Neuronal stem cell (in vitro differentiated cells): ENCODE results near the gene RPN2.

Experiments
- DNase-seq: peaks from one replicate; pipeline ENCODE4 v3.0.0-alpha.2; 2013; ENCODE audit warnings: low spot score
- H2AFZ ChIP-seq: one replicate; pipeline ENCODE4 v1.6.1; 2013; ENCODE audit warnings: mild to moderate bottlenecking, low read length, inconsistent platforms
- H2AK5ac ChIP-seq: 2 replicates; pipeline ENCODE4 v1.6.1; 2013; ENCODE audit warnings: low read depth, mild to moderate bottlenecking, inconsistent platforms, low read length, moderate library complexity, mixed read lengths
- H2BK120ac ChIP-seq: 2 replicates; pipeline ENCODE4 v1.6.1; 2013; ENCODE audit warnings: low read depth, mild to moderate bottlenecking, inconsistent platforms, low read length, moderate library complexity, mixed read lengths
- H2BK12ac ChIP-seq: one replicate; pipeline ENCODE4 v1.6.1; 2013; ENCODE audit warnings: low read length, inconsistent platforms
- H2BK15ac ChIP-seq: 2 replicates; pipeline ENCODE4 v1.6.1; 2013; ENCODE audit warnings: mild to moderate bottlenecking, low read length, inconsistent platforms, mixed read lengths
- H2BK5ac ChIP-seq: one replicate; pipeline ENCODE4 v1.6.1; 2013; ENCODE audit warnings: inconsistent platforms, mild to moderate bottlenecking, low read length, moderate library complexity
- H3K14ac ChIP-seq: one replicate; pipeline ENCODE4 v1.6.1; 2013; ENCODE audit warnings: low read length, inconsistent platforms
- H3K18ac ChIP-seq: 2 replicates; pipeline ENCODE4 v1.6.1; 2013; ENCODE audit warnings: low read length, inconsistent platforms
- H3K23ac ChIP-seq: 2 replicates; pipeline ENCODE4 v1.6.1; 2013; ENCODE audit warnings: low read depth, mild to moderate bottlenecking, mixed read lengths, low read length, inconsistent platforms; ENCODE audit not compliant: poor library complexity
- H3K27ac ChIP-seq: replicated peaks from 3 replicates; pipeline ENCODE4 v1.5.1; 2013; ENCODE audit warnings: low read length, inconsistent platforms
- H3K27me3 ChIP-seq, 3 experiments: 2 replicates each; pipeline ENCODE4 v1.6.1; 2013; ENCODE audit warnings: low read length in 3 of 3, mild to moderate bottlenecking in 2 of 3, inconsistent platforms in 1 of 3, low read depth in 1 of 3, mixed read lengths in 1 of 3, moderate library complexity in 1 of 3; ENCODE audit not compliant: control insufficient read depth in 3 of 3, insufficient read depth in 3 of 3
- H3K36me3 ChIP-seq, 2 donors: replicated peaks in 1 of 2; 2 replicates each; pipeline ENCODE4 v1.6.1; 2013; ENCODE audit warnings: low read length in 2 of 2; ENCODE audit not compliant: control insufficient read depth in 2 of 2, insufficient read depth in 2 of 2
- H3K4ac ChIP-seq: 2 replicates; pipeline ENCODE4 v1.6.1; 2013; ENCODE audit warnings: inconsistent platforms, mild to moderate bottlenecking, low read length, moderate library complexity
- H3K4me1 ChIP-seq, 2 donors: 1 replicate in 1 of 2; 2 replicates in 1 of 2; pipeline ENCODE4 v1.6.1; 2013; ENCODE audit warnings: low read length in 2 of 2, low read depth in 1 of 2; ENCODE audit not compliant: control insufficient read depth in 2 of 2, insufficient read depth in 1 of 2
- H3K4me2 ChIP-seq: one replicate; pipeline ENCODE4 v1.6.1; 2013; ENCODE audit warnings: mild to moderate bottlenecking, low read length, inconsistent platforms; ENCODE audit not compliant: insufficient read depth, poor library complexity, severe bottlenecking
- H3K4me3 ChIP-seq, 2 donors: 2 replicates each; pipeline ENCODE4 v1.5.1; 2013; ENCODE audit warnings: low read length in 2 of 2, mild to moderate bottlenecking in 2 of 2, inconsistent platforms in 1 of 2, moderate library complexity in 1 of 2
- H3K79me1 ChIP-seq: one replicate; pipeline ENCODE4 v1.6.1; 2013; ENCODE audit warnings: low read depth, mild to moderate bottlenecking, inconsistent platforms, low read length, moderate library complexity
- H3K9ac ChIP-seq: one replicate; pipeline ENCODE4 v1.6.1; 2013; ENCODE audit warnings: mild to moderate bottlenecking, low read depth, low read length, inconsistent platforms; ENCODE audit not compliant: poor library complexity
- H3K9me3 ChIP-seq, 2 donors: replicated peaks in 1 of 2; 2 replicates each; pipeline versions ENCODE3 to v1.6.1; 2013; ENCODE audit warnings: low read length in 2 of 2, mild to moderate bottlenecking in 2 of 2, inconsistent platforms in 1 of 2, low read depth in 1 of 2, mixed read lengths in 1 of 2, moderate library complexity in 1 of 2; ENCODE audit not compliant: control insufficient read depth in 2 of 2, insufficient read depth in 1 of 2
- H4K8ac ChIP-seq: one replicate; pipeline ENCODE4 v1.6.1; 2013; ENCODE audit warnings: low read depth, mild to moderate bottlenecking, inconsistent platforms, low read length, moderate library complexity
- H4K91ac ChIP-seq: one replicate; pipeline ENCODE4 v1.6.1; 2013; ENCODE audit warnings: low read length, low read depth, mild to moderate bottlenecking, inconsistent platforms; ENCODE audit not compliant: poor library complexity
- WGBS, 2 donors: extraction: QIAGEN DNeasy Blood & Tissue Kit; methylation state at CpG; one replicate each; pipeline ENCODE4 v1.1.7; 2013; ENCODE audit warnings: missing lambda C conversion rate in 2 of 2, mixed read lengths in 1 of 2; ENCODE audit not compliant: insufficient read length in 2 of 2, insufficient replicate concordance in 1 of 2; ENCODE audit errors: extremely low coverage in 2 of 2; 5-methylcytosine and 5-hydroxymethylcytosine counted together

RPN2 gene

DNA sequence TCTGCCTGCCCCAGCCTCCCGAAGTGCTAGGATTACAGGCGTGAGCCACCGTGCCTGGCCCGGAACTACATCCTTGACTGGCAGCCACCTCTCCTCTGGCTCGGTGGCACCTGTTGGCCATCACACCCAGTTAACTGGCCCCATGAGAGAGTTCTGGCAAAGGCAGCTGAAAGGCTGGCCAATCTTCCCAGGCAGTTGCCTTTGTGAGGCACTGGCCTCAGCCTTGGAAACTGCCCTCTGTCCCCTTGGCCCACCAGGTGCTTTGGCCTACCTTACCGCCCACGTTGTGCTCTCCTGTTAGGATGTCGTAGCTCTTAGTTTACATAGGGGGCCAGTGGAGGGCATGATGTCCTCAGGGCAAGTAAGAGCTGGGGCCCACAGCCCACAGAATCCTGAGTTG is 100.7 kb downstream of the RPN2 start:
- H3K14ac ChIP-seq: no peak overlapping the region
- H3K18ac ChIP-seq: peak overlapping the region; percentile 61
- H2BK12ac ChIP-seq: peak overlapping the region; percentile 12
- no peak overlapping the region for H3K23ac ChIP-seq
- H2BK120ac ChIP-seq: no peak overlapping the region
- H3K36me3 ChIP-seq: no peaks in the 10 kb centered on the region
- H3K27me3 ChIP-seq: no peaks in the 10 kb centered on the region
- no CpG with 5 or more reads among the region's 8 CpGs for WGBS, 2 donors
- peak overlapping the region; percentile 20 for H2AFZ ChIP-seq
- peaks cover 7 to 10% of the 10 kb centered on the region in 2 donors for H3K4me1 ChIP-seq
- no peak overlapping the region for H3K4me3 ChIP-seq
- H2BK15ac ChIP-seq: peak overlapping the region; percentile 8
- H3K4ac ChIP-seq: no peak overlapping the region
- no peaks in the 10 kb centered on the region for H3K79me1 ChIP-seq
- DNase-seq: no peak
- H2AK5ac ChIP-seq: peak overlapping the region; percentile 73
- no peaks in the 10 kb centered on the region for H3K9me3 ChIP-seq
- peak overlapping the region; percentile 11 for H4K91ac ChIP-seq
- H4K8ac ChIP-seq: no peak overlapping the region
- no peak overlapping the region for H3K9ac ChIP-seq
- H2BK5ac ChIP-seq: peak overlapping the region; percentile 9
- no peak overlapping the region for H3K4me2 ChIP-seq
- no peak overlapping the region for H3K27ac ChIP-seq

DNA sequence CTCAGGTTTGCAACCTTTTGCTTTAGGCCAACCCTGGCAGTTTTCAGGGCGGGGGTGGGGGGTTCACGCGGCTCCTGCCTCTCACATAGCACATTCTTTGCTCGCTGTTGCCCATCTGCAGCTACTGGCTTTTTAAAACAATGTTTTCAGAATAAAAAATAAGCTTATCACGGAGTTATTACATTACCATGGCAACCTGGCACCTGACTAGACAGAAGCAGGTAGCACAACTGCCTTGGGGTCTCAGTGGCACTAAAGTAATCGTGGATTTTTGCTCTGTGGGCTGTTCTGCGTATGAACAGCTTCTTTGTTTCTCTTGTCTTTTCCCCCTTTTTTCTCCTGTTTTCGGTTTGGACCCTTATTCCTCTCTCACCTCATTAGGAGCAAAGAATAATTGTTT is 101.3 kb downstream of the RPN2 start:
- no peak overlapping the region for H3K27ac ChIP-seq
- H3K4ac ChIP-seq: no peak overlapping the region
- WGBS, 2 donors: no CpG with 5 or more reads among the region's 8 CpGs

DNA sequence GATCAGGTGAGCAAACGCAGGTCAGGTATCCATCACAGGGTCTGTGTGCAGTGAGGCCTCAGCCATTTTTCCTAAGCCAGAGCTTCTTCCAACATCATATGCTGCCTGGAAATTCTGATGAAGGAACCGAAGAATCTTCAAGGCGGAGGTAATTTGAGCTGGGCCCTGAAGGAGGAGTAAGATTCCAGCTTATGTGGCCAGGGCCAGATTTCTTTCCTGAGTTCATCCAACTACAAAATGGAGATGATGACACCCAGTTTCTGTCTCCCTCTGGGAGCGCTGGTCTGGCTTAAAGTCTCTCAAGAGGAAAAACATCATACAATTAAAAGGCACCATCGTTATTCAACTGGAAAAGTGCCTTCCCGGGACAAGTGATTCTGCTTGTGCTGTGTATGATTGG is 103.4 kb downstream of the RPN2 start:
- WGBS, 2 donors: no CpG with 5 or more reads among the region's 6 CpGs
- H4K8ac ChIP-seq: no peak overlapping the region
- H3K4me1 ChIP-seq: peaks cover 7 to 10% of the 10 kb centered on the region in 2 donors
- H2BK5ac ChIP-seq: no peak overlapping the region
- no peak overlapping the region for H2BK12ac ChIP-seq
- H2BK15ac ChIP-seq: no peak overlapping the region
- H3K36me3 ChIP-seq: no peaks in the 10 kb centered on the region
- H2AFZ ChIP-seq: peak overlapping the region; percentile 62
- no peak overlapping the region for H2AK5ac ChIP-seq
- H3K9ac ChIP-seq: no peak overlapping the region
- H3K4me2 ChIP-seq: no peak overlapping the region
- no peak overlapping the region for H3K4me3 ChIP-seq
- no peaks in the 10 kb centered on the region for H3K27me3 ChIP-seq
- H3K18ac ChIP-seq: no peak overlapping the region
- no peak overlapping the region for H3K27ac ChIP-seq
- H3K23ac ChIP-seq: no peak overlapping the region
- no peak overlapping the region for H3K14ac ChIP-seq
- no peak overlapping the region for H4K91ac ChIP-seq
- no peak overlapping the region for H3K4ac ChIP-seq
- no peaks in the 10 kb centered on the region for H3K79me1 ChIP-seq
- H2BK120ac ChIP-seq: no peak overlapping the region
- DNase-seq: no peak
- H3K9me3 ChIP-seq: no peaks in the 10 kb centered on the region

More for the DNA sequence above, 101.3 kb downstream of the RPN2 start:
- Histone ChIP-seq H2BK15ac (no peak overlapping the region), H3K4me1 (peaks cover 7 to 10% of the 10 kb centered on the region in 2 donors), H3K4me3 (no peak overlapping the region), H2AFZ (peak overlapping the region; percentile 20), H3K4me2 (no peak overlapping the region), H4K8ac (no peak overlapping the region), H4K91ac (no peak overlapping the region), H3K23ac (no peak overlapping the region), H3K18ac (no peak overlapping the region), H3K36me3 (no peaks in the 10 kb centered on the region), H3K9ac (no peak overlapping the region), H3K27me3 (no peaks in the 10 kb centered on the region), H2AK5ac (no peak overlapping the region), H3K9me3 (no peaks in the 10 kb centered on the region), H2BK5ac (no peak overlapping the region), H2BK120ac (no peak overlapping the region), H3K79me1 (no peaks in the 10 kb centered on the region), H2BK12ac (no peak overlapping the region), H3K14ac (no peak overlapping the region)
- DNase-seq: no peak

DNA sequence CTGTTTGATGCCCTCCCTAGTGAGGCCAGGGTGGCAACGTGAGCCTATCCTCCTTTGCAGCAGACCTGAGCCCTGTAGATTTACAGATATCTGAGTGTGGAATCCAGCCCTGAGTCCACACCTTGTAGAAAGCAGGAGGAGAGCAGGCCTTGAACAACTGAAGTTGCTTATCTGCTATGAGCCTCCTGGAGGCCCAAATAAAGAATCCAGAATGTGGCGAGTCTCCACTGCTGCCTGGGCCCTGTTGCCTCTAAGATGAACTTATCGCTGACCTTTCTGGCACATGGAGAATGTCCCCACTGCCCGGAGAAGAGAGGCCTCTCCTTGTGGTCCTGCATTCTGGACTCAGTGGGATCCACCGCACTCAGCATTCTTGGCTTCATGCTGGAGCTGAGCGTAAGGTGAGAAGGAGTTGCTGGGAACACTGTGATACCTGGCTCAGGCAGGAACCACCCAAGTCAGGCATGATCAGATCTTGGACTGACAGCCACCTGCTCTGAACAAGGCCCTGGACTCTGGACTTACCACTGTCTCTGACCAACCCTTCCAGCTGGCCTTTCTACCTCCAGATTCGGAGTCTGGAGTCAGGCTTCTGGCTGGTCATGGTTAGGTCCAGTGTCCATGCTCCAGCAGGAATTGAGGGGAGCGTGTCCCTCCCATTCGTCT is 104.5 kb downstream of the RPN2 start:
- H3K14ac ChIP-seq: no peak overlapping the region
- H3K4me2 ChIP-seq: no peak overlapping the region
- H4K8ac ChIP-seq: no peak overlapping the region
- peak overlapping the region; percentile 5 for H2BK12ac ChIP-seq
- DNase-seq: no peak
- no peak overlapping the region for H2BK15ac ChIP-seq
- no peak overlapping the region for H3K4ac ChIP-seq
- H3K36me3 ChIP-seq: no peaks in the 10 kb centered on the region
- no peak overlapping the region for H2AFZ ChIP-seq
- no peak overlapping the region for H3K23ac ChIP-seq
- no peaks in the 10 kb centered on the region for H3K79me1 ChIP-seq
- peaks cover 7 to 10% of the 10 kb centered on the region in 2 donors for H3K4me1 ChIP-seq
- WGBS, 2 donors: no CpG with 5 or more reads among the region's 9 CpGs
- H2BK5ac ChIP-seq: no peak overlapping the region
- H3K27ac ChIP-seq: no peak overlapping the region
- no peak overlapping the region for H2BK120ac ChIP-seq
- H3K9ac ChIP-seq: no peak overlapping the region
- no peaks in the 10 kb centered on the region for H3K9me3 ChIP-seq
- H3K27me3 ChIP-seq: no peaks in the 10 kb centered on the region
- H3K4me3 ChIP-seq: no peak overlapping the region
- H2AK5ac ChIP-seq: no peak overlapping the region
- peak overlapping the region; percentile 17 for H3K18ac ChIP-seq
- H4K91ac ChIP-seq: no peak overlapping the region
